HG02610 (cell line): ENCODE data around the gene LYPD4.

Source experiments
- ATAC-seq: cut with Tn5 transposase; IDR thresholded peaks from one replicate; pipeline ENCODE4 v1.9.1; 2021; ENCODE audit warnings: mild to moderate bottlenecking, moderate library complexity; ENCODE audit not compliant: unreplicated experiment

Gene LYPD4

DNA sequence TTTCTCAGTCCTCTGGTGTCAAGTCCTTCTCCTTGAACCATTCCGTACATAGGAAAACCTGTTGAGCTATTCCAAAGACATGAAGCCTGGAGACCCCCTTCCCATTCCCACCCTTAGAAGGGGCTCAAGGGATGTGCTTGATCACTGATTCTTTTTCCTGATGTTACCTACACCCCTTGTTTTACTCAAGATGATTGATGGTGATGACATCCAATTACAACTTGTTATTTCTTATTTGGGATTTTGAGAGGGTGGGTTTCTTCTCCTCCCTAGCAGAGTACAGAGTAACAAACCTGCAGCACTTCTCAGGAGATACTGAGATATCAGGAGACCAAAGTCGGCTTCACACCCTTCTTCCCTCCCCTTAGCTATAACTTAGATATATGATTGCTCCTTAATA lies 8.9 kb upstream of the LYPD4 start:
- ATAC-seq, result no peak

DNA sequence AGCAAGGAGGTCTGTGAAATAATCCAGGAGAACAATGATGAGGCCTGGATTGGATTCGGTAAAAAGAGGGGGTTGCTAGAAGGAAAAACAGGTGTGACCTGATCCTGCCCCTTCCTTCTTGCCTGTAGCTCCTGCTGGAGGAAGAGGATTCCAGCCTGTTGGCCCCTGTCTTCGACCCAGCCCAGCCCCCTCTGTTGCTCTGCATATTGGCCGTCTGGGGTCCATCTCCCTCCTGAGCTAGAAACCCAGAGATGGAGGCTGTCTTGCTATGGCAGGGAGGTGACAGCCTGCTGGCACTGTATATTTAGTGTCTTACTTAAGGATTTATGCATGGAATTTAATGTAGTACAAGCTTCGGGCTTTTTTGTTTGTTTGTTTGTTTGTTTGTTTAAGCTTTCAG lies 7.0 kb upstream of the LYPD4 start:
- no peak for ATAC-seq

DNA sequence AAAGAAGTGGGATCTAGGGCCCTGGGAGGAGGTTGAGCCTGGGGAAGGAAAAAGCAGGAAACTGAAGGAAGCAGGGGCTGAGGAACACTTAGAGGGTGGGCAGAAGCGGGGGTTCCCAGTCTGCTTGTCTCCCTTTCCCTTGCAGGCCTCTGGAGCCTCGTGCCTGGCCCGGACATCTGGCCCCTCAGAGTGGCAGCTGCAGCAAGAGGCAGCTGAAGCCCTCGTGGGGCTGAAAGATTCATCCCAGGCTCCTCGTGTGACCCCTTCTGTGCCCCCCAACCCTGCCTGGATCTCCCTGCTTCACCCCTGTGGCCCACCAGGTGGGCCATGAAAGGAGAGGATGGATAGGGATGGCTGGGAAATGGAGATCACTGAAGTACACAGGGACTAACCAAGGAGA lies 5.9 kb upstream of the LYPD4 start:
- no peak for ATAC-seq

DNA sequence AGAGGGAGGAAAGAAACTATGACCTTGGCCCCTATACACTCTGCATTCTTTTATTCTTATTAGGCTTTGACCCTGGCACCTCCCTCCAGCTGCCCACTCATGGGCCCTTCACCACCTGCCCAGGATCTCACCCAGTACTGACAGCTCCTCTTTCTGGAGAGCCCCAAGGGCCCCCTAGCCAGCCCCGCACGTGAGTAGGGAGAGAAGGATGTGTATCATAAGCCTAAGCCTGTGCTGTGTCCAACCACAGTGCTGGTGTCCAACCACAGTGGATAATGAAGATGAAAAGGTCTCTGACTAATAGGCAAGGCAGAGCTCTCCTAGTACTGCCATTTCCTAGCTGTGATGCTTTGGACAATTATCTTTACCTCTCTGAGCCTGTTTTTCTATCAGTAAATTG lies 4.6 kb upstream of the LYPD4 start:
- no peak for ATAC-seq

DNA sequence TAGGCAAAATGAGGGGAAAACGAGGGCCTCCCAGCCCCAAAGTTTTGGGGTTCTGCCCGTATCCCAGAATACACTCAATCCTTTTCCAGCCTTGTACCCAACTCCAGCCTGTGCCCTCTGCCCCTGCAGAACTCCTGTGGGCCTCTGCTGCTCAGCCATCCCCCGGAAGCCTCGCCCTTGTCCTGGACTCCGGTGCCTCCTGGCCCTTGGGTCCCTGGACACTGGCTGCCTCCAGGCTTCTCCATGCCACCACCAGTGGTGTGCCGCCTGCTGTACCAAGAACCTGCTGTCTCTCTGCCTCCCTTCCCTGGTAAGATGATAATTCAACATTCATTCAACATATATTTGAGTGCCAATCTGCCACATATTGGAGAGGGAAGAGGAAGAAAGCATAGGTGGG lies 4.2 kb upstream of the LYPD4 start:
- ATAC-seq, result no peak

DNA sequence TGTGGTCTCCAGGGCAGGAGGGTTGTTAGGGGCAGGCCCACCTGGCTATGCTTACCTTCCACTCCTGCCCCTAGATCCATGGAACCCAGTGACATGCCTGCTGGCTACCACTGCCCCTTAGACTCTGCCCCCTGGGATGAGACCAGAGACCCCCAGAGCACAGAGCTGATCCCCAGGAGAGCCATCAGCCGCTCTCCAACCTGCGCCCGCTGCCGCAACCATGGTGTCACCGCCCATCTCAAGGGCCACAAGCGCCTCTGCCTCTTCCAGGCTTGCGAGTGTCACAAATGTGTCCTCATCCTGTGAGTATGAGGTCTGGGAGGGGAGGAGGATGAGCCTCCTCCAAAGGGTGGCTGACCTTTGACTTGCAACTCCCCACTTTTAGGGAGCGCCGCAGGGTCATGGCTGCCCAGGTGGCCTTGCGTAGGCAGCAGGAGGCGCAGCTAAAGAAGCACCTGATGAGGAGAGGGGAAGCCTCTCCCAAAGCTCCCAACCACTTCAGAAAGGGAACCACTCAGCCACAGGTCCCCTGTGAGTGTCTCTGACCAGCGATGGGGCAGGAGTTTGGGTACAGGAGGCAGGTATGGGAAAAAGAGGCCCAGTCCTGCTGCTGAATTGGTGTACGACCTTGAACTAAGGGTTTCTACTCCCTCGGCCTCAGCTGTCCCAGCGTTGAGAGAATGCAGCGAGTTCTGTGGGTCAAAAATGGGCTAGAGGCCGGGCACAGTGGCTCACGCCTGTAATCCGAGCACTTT lies 3.0 kb upstream of the LYPD4 start:
- ATAC-seq, result no peak

DNA sequence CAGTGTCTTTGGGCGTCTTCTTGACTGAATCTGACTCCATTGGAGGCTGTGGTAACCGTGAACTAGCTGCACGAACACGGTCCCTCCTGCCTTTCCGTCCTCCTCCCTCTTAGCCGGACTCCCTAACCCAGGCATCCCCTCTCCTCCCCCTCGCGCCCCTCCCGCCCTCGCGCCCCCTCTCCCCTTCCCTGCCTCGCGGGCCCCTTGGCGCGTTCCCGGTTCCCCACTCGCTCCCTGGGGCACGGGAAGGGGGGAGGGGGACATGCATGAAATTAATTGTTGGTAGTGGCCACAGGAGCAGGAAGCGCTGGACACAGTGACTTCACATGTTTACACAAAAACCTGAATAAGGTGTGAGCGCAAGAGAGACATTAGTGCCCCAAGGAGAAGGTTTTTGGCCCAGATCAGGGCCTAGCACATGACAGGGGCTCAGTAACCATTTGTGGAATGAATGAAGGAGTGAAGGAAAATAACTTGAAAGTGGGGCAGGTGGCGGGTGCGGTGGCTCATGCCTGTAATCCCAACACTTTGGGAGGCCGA lies 638 bp upstream of the LYPD4 start:
- no peak for ATAC-seq

DNA sequence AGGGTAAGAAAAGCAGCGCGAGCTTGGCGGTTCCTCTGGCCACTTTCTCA lies 343 bp upstream of the LYPD4 start, which contains the start of gene DMRTC2:
DMRTC2 (plus strand) TSS at position 42 of the 50 bp plus-strand sequence. CDS start 2,387 bp downstream, outside the sequence.
- no peak for ATAC-seq

DNA sequence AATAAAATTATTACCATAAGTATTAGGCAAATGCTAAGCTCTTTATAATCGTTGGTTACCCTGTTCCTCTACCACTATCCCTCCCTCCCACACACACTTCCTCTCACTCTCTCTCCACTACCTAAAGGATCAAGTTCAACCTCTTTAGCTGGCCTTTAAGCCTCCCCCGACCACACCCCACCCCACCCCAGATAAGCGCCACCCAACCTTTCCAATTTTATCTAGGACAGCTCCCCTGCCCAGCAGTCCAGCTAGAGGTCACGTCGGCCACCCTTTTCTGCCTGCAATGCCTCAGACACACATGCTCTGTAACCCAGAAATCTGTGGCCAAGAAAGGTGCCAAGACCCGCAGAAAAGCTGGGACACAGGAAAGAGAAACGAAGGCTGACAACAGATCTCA lies 1.1 kb downstream of the LYPD4 start:
- no peak for ATAC-seq

DNA sequence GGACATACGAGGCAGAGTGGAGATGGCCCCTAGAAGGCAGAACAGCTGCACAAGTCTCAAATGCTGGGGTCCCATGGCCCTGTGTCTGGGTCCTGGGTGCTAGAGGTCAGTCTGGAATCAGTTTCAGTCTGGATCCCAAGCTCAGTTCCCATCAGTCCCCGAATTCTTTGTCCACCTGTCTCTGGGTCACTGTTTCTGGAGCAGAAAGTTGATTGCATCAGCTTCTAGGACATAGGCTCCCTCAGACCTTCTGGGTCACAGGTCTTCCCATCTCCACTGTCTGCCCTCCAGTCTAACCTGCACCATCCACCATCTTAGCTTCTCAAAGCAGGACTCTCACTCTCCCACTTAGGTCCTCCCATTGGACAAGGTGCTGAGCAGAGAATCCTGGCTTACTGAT lies 5.3 kb downstream of the LYPD4 start:
- ATAC-seq, result no peak

DNA sequence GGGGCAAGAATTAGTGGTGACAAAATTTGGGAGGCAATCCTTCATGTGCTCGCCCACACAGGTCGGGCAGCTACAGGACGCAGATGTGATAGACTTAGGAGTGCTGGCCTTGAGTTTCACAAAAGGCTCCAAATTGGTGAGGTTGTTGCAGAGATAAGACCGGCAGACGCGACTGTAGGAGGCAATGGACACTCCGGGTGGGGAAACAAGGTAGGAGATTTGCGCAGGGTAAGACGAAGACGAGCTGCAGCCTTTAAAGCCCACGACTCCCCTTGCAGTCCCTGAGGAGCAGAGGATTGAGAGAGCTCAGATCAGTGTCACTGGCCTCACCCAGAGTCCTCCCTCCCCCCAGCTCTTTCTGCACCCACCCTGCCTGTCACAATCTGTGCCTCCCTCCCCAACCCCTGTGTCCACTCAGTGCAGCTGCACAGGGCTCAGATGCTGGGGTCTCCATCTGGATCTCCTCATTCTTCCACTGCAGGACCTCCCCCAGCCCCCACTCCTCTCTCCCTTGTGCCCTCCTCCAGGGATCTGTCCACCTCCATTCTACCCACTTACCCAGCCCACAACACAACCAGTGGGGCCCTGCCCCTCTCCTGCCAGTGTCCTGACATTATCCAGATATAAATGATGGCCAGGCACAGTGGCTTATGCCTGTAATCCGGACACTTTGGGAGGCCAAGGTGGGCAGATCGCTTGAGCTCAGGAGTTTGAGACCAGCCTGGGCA lies 6.3 kb downstream of the LYPD4 start:
- no peak for ATAC-seq

DNA sequence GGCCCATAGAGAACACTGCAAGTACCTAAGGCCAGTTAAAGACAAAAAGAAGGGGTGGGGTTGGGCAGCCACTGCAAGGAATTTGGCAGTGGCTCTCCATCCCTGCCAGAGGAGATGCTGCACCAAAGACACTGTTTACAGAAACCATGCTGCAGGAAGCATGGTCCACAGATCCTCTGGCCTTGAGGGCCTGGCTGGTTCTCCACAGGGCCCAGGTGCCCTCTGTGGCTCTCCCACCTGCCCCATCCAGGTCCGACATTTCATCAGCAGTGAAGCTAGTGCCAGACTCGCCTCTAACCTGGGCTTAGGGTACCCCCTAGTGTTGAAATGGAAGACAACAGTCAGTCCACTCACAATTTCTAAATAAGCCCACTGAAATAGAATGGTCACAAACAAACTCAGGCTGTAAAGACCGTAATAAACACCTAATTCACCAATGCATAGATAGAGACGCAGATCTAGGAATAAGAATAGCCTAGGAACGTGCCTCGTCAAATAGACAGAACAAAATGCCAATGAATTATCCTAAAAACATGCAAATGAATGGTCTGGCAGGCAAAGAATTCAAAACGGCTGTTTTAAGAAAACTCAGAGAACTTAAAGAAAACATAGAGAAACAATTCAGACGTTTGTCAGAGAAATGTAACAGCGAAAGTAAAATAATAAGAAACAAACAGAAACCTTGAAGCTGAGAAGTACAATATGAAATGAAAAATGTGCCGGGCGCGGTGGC lies 23.3 kb downstream of the LYPD4 start:
- ATAC-seq, result no peak

DNA sequence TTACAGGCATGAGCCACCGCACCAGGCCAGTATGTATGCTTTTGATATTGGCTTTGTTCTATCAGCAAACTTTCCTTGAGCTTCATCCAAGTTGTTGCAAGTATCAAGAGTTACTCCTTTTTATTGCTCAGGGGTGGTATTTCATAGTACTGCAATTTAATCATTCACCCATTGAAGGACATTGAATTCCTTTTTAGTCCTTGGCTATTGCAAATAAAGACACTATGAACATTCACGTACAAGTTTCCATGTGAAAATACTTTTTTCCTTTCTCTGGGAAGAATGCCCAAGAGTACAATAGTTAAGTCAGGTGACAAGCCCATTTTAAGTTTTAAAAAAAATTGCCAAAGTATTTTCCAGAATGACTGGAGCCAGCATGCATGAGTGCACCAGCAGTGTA lies 27.7 kb downstream of the LYPD4 start:
- no peak for ATAC-seq

DNA sequence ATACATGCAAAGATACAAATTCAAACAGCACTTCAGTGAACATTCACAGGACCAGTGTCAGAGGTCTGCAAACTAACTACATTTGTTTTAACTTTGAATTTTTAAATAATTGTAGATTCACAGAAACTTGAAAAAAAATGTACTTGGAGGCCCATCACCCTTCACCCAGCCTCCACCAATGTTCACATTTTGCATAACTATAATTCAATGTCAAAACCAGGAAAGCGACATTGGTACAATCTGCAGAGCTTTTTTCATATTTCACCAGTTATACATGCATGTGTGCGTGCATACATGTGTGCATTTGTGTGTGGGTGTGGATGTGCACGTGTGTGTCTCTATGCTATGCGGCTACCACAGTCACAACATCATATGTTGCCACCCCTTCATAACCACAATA lies 29.2 kb downstream of the LYPD4 start:
- ATAC-seq, result no peak

DNA sequence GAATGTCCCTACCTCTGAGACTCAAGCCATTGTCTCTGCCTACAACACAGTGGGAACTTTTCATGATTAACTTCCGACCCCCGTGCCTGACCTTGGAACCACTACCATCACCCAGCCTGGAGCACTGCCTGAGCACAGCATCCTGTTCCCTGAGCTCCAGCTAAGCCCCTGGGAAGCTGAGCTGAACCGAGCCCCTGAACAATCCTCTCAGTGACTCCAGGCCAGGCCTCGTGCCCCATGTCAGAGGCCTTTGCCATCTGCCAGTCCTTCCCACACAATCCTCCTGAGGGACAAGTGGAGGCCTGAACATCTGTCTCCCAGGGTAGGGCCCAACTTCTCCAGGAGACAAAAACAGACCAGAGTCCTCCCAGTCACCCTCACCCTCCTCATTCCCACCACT lies 30.6 kb downstream of the LYPD4 start:
- ATAC-seq, result no peak

DNA sequence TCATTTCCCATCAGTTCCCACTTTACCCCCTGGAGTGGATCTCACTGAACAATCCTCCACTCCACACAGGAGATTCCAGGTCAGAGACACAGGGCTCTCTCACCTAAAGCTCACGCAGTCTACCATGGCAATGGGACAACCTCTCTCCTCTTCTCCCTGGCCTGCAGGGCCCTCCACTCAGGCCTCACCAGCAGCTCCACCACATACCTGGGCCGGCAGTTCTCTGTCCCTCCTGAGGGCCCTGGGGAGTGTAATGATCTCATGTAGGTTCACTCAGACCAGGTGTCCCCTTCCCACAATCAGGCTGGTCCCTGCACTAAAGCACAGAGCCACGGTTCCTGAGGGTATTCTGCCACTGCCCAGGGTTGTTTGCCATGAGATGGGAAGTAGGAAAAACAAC lies 32.5 kb downstream of the LYPD4 start:
- ATAC-seq, result no peak

DNA sequence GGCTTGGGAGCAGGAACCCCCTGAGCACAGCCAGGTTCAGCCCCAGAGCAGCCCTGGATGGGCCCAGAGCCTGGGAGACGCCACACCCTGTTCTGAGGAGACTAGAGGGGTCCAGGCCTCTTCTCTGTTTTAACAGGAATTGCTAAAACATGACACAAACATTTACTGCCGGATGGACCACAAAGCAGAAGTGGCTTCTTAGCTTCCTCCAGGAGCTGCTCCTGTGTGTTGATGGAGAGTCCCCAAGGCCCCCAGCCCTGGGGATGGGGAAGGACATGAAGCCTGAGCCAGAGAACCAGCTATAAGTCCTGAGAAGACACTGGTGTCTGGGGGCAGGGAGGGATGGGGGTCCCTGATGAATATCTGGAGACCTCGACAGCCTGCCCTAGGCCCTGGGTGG lies 33.4 kb downstream of the LYPD4 start:
- no peak for ATAC-seq

DNA sequence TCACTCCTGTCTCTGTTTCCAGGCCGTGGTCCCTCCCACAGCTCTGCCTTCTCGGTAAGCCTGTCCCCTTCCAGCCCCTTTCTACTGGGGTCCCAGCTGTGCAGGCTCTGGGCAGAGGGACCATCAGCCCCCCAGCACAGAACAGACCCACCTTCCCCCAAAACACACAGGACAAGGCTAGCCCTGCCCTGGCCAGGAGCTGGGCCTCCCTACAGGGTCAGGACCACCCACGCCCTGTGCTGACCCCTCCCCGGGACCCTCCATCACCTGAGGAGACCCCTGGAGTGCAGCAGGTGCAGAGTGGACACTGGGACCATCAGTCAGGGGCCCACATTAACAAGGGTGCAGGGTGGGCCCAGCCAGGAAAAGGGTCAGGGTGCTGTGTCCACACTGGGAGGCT lies 34.2 kb downstream of the LYPD4 start:
- no peak for ATAC-seq

DNA sequence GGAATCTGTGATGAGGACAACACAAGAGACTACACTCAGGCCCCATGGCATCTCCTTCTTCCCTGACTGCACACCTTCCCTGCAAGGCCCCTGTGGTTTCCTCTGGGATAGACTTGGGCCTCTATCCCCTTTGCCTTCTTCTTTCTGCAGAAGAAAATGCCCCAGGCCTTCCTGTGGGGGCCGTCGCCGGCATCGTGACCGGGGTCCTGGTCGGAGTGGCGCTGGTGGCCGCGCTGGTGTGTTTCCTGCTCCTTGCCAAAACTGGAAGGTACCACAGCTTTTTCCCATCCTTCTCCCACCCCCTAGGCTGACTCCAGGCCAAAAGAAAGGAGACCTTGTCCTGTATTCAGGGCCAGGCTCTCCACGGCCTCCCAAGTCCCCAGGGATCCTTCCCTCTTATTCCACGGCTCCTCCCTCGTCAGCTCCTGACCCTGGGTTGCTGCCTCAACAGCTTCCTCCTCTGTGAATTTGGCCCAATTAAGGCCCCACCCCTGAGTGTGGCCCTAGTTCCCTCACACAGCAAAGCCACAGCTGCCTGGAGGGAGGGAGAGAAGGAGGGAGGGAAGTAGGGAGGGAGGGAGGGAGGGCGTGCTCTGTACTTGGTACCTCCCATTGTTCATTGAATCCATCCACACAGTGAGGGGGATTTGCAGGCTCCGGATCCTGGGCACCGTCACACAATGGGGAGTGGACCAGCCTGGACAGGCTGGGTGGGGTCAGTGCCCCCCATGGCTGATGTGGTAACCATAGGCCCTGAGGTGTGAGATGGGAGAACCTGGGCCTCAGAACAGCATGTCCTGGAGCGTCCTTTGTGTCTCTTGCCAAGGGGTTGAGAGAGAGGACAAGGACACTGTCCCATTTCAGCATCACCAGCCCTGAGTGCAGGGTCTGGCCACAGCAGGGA lies 35.6 kb downstream of the LYPD4 start:
- ATAC-seq, result no peak

DNA sequence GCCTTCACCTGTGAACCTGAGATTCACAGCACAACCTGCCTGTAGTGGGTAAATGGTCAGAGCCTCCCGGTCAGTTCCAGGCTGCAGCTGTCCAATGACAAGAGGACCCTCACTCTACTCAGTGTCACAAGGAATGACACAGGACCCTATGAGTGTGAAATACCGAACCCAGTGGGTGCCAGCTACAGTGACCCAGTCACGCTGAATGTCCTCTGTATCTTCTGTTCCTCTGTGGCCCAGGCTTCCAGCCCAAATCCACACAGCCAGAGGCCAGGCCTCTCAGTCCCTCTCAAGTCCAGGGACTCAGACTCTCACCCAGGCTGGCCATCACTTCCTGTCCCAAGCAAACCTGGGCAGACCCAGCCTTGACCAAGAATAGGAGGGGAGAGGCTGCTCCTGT lies 37.3 kb downstream of the LYPD4 start:
- no peak for ATAC-seq

DNA sequence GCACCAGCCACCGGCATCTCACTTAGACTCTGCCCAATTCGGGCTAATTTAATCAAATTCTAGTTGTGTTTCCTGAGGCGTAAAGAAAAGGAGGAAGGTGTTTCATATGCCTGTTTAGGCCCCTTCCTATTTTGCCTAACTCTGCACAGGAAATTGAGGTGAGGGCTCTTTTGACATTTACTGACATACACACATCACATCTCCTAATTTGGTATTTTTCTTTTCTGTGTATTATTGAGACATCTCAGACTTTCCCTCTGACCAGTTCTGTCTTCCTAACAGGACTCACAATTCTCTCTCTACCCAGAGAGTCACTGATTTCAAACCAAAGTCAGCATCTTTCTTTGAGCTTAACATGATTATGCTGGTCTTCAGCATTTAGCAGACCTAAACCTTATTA lies 40.1 kb downstream of the LYPD4 start:
- no peak for ATAC-seq
